CD4-positive, alpha-beta T cell treated with Interleukin-10 for 1 hour (primary cell): ENCODE measurements around the gene CCDC188.

ENCODE experiments used
- DNase-seq: peaks from one replicate; pipeline ENCODE4 v3.0.0-alpha.2; 2020

CCDC188 gene

GRCh38 chr22:20116376-20116950 is 34.4 kb downstream of the CCDC188 start:
- no peak for DNase-seq

- no peak for DNase-seq
These were observed 35.0 kb downstream of the CCDC188 start, which contains the start of gene RANBP1 for GRCh38 chr22:20115691-20116375. RANBP1 (plus strand) TSS chr22:20116104; CDS start chr22:20116185, 81 bp downstream.

- DNase-seq = no peak
These were observed 36.1 kb downstream of the CCDC188 start for GRCh38 chr22:20114506-20115475.

GRCh38 chr22:20113551-20114310 is 37.1 kb downstream of the CCDC188 start:
- DNase-seq = no peak

- DNase-seq = no peak
These were observed 38.0 kb downstream of the CCDC188 start for GRCh38 chr22:20112623-20113511.

GRCh38 chr22:20111689-20112622 is 38.9 kb downstream of the CCDC188 start:
- DNase-seq = no peak

- peak; percentile 41 for DNase-seq
These were observed 39.7 kb downstream of the CCDC188 start for GRCh38 chr22:20111045-20111688.

GRCh38 chr22:20110359-20110985 is 40.4 kb downstream of the CCDC188 start:
- no peak for DNase-seq

GRCh38 chr22:20109411-20110358 is 41.2 kb downstream of the CCDC188 start:
- no peak for DNase-seq

- no peak for DNase-seq
These were observed 42.1 kb downstream of the CCDC188 start for GRCh38 chr22:20108757-20109230.

- no peak for DNase-seq
These were observed 42.7 kb downstream of the CCDC188 start for GRCh38 chr22:20107951-20108756.

GRCh38 chr22:20107471-20107901 is 43.4 kb downstream of the CCDC188 start:
- no peak for DNase-seq

- no peak for DNase-seq
These were observed 44.0 kb downstream of the CCDC188 start for GRCh38 chr22:20106849-20107237.

- DNase-seq = no peak
These were observed 44.5 kb downstream of the CCDC188 start for GRCh38 chr22:20106205-20106848.

GRCh38 chr22:20105456-20106204 is 45.2 kb downstream of the CCDC188 start:
- DNase-seq = no peak
